ENCODE measurements around the gene TTC38.
A peak's percentile ranks its signal among the peaks of the same experiment; 100 is the strongest.

Gene TTC38

GRCh38 chr22:46327691-46328465 lies 60.1 kb downstream of the TTC38 start:
- DNase-seq (ENCODE audit: low read depth in 1 of 2, low spot score in 1 of 2): no peak

- DNase-seq (ENCODE audit: low read depth in 1 of 2, low spot score in 1 of 2): no peak
Observed at GRCh38 chr22:46328797-46329196, 61.0 kb downstream of the TTC38 start.

GRCh38 chr22:46329616-46330015 lies 61.8 kb downstream of the TTC38 start:
- no peak for DNase-seq (ENCODE audit: low read depth in 1 of 2, low spot score in 1 of 2)

GRCh38 chr22:46330426-46330825 lies 62.6 kb downstream of the TTC38 start:
- DNase-seq (ENCODE audit: low read depth in 1 of 2, low spot score in 1 of 2): no peak

- DNase-seq (ENCODE audit: low read depth in 1 of 2, low spot score in 1 of 2): no peak
Observed at GRCh38 chr22:46331496-46331895, 63.7 kb downstream of the TTC38 start.

- DNase-seq (ENCODE audit: low read depth in 1 of 2, low spot score in 1 of 2): peak; percentile 53 to 64
Observed at GRCh38 chr22:46335201-46336118, 67.7 kb downstream of the TTC38 start, which contains the start of gene TRMU. TSS of gene TRMU (plus strand) at chr22:46335714. CDS start at chr22:46335765, 51 bp downstream.

- DNase-seq (ENCODE audit: low read depth in 1 of 2, low spot score in 1 of 2): no peak
Observed at GRCh38 chr22:46336119-46337078, 68.6 kb downstream of the TTC38 start.

GRCh38 chr22:46337870-46338269 lies 70.1 kb downstream of the TTC38 start:
- DNase-seq (ENCODE audit: low read depth in 1 of 2, low spot score in 1 of 2): no peak

- no peak for DNase-seq (ENCODE audit: low read depth in 1 of 2, low spot score in 1 of 2)
Observed at GRCh38 chr22:46338636-46339035, 70.8 kb downstream of the TTC38 start.

- DNase-seq (ENCODE audit: low read depth in 1 of 2, low spot score in 1 of 2): no peak
Observed at GRCh38 chr22:46339956-46340355, 72.1 kb downstream of the TTC38 start.

- DNase-seq (ENCODE audit: low read depth in 1 of 2, low spot score in 1 of 2): no peak
Observed at GRCh38 chr22:46340676-46341075, 72.9 kb downstream of the TTC38 start.
